HepG2 (cell line): Measurements from ENCODE around the gene SH2D3C. TPM values are rescaled to one million over a fixed set of nuclear protein-coding genes. Genes with fewer than 3 reads are reported as not detected.

Experiments used
- ATM ChIP-seq: fragments of 450-650 bp; IDR thresholded peaks from 2 replicates; pipeline ENCODE4 v1.7.1; 2017; ENCODE audit warnings: mild to moderate bottlenecking, borderline replicate concordance
- DR1 ChIP-seq: sonication (generic); formaldehyde crosslinking; IDR thresholded peaks from 2 replicates; pipeline ENCODE4 v1.8.0; 2021; ENCODE audit warnings: mild to moderate bottlenecking, missing genetic modification reagents, inconsistent platforms
- ETV5 ChIP-seq: IDR thresholded peaks from 2 replicates; pipeline ENCODE4 v1.6.1; 2018; ENCODE audit warnings: missing biosample characterization, missing genetic modification reagents, inconsistent platforms, borderline replicate concordance
- GZF1 ChIP-seq: sonication (generic); formaldehyde crosslinking; IDR thresholded peaks from 2 replicates; pipeline ENCODE4 v1.5.1; 2020; ENCODE audit warnings: mild to moderate bottlenecking, missing genetic modification reagents
- NFKB2 ChIP-seq: sonication (generic); formaldehyde crosslinking; IDR thresholded peaks from 2 replicates; pipeline ENCODE4 v1.4.0; 2020; ENCODE audit warnings: missing genetic modification reagents, borderline replicate concordance
- PCBP2 ChIP-seq: fragments of 200-400 bp; formaldehyde crosslinking; optimal IDR thresholded peaks from 2 replicates; pipeline ENCODE3; 2018; ENCODE audit warnings: low read length, low read depth; ENCODE audit not compliant: poor library complexity, severe bottlenecking
- RARA ChIP-seq: IDR thresholded peaks from 2 replicates; pipeline ENCODE4 v1.6.1; 2016; ENCODE audit warnings: missing genetic modification reagents, missing compliant biosample characterization
- SIN3B ChIP-seq: fragments of 150-350 bp; IDR thresholded peaks from 2 replicates; pipeline ENCODE4 v1.6.1; 2014; ENCODE audit warnings: low read length
- TAF1 ChIP-seq: sonication (generic); formaldehyde crosslinking; IDR thresholded peaks from 2 replicates; pipeline ENCODE4 v1.4.0; 2020; ENCODE audit warnings: missing genetic modification reagents
- ZNF776 ChIP-seq: sonication (generic); formaldehyde crosslinking; IDR thresholded peaks from 2 replicates; pipeline ENCODE4 v1.4.0; 2020; ENCODE audit warnings: mild to moderate bottlenecking, missing genetic modification reagents
- polyA plus RNA-seq, 8 experiments: library from polyadenylated mRNA; depleted of rRNA in 3 of 8; stranded (reverse) in 7 of 8; unstranded in 1 of 8; fragments of >200 nt; fragmentation: Illumina TruSeq in 4 of 8; extraction: Trizol in 4 of 8; gene quantifications; 2 replicates each; pipeline versions ENCODE4 v1.2.1 to v1.2.3, GENCODE V29; 2011 to 2016; ENCODE audit warnings: low read depth in 4 of 8, missing spikeins in 1 of 8, mixed read lengths in 1 of 8; ENCODE audit not compliant: insufficient read depth in 1 of 8
- total RNA-seq, 5 experiments: library from RNA; depleted of rRNA; stranded (reverse); fragments of >200 nt; fragmentation: Illumina TruSeq; extraction: Trizol; gene quantifications; 2 replicates each; pipeline ENCODE4 v1.2.3, GENCODE V29; 2016; ENCODE audit warnings: low read depth in 1 of 5
- TF ChIP-seq, protein P1 (sequence below): sonication (generic); formaldehyde crosslinking; IDR thresholded peaks from 2 replicates; pipeline ENCODE4 v1.4.0; 2020; ENCODE audit warnings: missing genetic modification reagents, borderline replicate concordance
- TF ChIP-seq, protein P2 (sequence below): sonication (generic); formaldehyde crosslinking; IDR thresholded peaks from 2 replicates; pipeline ENCODE4 v1.4.0; 2020; ENCODE audit warnings: low read depth, mild to moderate bottlenecking, missing genetic modification reagents
- TF ChIP-seq, protein P3 (sequence below): sonication (generic); formaldehyde crosslinking; IDR thresholded peaks from 2 replicates; pipeline ENCODE4 v1.4.0; 2020; ENCODE audit warnings: missing genetic modification reagents
- TF ChIP-seq, protein P4 (sequence below): sonication (generic); formaldehyde crosslinking; IDR thresholded peaks from 2 replicates; pipeline ENCODE4 v1.5.1; 2020; ENCODE audit warnings: mild to moderate bottlenecking, missing genetic modification reagents, moderate library complexity
- TF ChIP-seq, protein P5 (sequence below): sonication (generic); formaldehyde crosslinking; IDR thresholded peaks from 2 replicates; pipeline ENCODE4 v1.8.1; 2023; ENCODE audit warnings: mild to moderate bottlenecking, moderate library complexity, missing genetic modification reagents

SH2D3C gene
- total and polyA plus RNA-seq, 2 of the 13 experiments (the other 11 are each of a cell fraction or from before 2014, with no cell fraction given): not detected

DNA sequence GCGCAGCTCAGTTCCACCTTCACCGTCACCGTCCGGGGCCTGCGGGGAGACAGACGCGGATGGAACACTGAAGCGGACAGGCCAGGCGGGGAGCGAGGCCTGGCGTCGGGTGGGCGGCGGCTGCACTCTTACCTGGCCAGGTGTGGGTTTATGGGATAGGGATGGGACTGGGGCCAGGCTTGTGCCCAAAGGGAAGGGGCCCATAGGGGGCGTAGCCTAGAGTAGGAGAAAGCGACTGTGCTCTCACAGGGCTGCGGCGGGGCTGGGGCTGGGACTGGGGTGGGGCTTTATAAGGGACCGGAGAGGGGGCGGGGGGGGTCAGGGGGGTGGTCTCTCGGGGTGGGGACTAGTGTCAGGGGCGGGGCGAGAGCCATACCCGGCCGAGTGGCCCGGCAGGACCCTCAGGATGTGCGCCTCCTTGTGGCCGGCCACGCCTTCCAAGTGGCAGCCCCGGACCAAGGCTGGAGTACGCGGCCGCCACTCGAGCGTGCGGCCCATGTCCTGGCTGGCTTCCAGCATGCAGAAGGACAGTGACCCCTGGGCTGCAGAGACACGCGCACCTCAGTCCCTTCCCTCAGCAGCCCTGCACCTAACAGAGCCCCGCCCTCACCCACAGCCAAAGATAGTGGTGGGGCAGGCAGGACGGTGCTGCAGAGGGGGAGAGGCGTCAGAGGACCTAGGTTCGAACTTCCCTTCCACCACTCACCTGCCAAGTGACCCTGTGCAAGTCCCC is 47.0 kb upstream of the SH2D3C start (continued):
- TF ChIP-seq, protein P1, sequence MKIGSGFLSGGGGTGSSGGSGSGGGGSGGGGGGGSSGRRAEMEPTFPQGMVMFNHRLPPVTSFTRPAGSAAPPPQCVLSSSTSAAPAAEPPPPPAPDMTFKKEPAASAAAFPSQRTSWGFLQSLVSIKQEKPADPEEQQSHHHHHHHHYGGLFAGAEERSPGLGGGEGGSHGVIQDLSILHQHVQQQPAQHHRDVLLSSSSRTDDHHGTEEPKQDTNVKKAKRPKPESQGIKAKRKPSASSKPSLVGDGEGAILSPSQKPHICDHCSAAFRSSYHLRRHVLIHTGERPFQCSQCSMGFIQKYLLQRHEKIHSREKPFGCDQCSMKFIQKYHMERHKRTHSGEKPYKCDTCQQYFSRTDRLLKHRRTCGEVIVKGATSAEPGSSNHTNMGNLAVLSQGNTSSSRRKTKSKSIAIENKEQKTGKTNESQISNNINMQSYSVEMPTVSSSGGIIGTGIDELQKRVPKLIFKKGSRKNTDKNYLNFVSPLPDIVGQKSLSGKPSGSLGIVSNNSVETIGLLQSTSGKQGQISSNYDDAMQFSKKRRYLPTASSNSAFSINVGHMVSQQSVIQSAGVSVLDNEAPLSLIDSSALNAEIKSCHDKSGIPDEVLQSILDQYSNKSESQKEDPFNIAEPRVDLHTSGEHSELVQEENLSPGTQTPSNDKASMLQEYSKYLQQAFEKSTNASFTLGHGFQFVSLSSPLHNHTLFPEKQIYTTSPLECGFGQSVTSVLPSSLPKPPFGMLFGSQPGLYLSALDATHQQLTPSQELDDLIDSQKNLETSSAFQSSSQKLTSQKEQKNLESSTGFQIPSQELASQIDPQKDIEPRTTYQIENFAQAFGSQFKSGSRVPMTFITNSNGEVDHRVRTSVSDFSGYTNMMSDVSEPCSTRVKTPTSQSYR: no peak
- TF ChIP-seq ATM: no peak
- TF ChIP-seq RARA (CRISPR knock-in tag): peak; percentile 67; the same call in 1 of the 2 replicates
- TF ChIP-seq, protein P2, sequence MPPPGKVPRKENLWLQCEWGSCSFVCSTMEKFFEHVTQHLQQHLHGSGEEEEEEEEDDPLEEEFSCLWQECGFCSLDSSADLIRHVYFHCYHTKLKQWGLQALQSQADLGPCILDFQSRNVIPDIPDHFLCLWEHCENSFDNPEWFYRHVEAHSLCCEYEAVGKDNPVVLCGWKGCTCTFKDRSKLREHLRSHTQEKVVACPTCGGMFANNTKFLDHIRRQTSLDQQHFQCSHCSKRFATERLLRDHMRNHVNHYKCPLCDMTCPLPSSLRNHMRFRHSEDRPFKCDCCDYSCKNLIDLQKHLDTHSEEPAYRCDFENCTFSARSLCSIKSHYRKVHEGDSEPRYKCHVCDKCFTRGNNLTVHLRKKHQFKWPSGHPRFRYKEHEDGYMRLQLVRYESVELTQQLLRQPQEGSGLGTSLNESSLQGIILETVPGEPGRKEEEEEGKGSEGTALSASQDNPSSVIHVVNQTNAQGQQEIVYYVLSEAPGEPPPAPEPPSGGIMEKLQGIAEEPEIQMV (CRISPR knock-in tag): no peak; the same call in 1 of the 2 replicates
- TF ChIP-seq PCBP2: no peak
- TF ChIP-seq SIN3B: no peak
- TF ChIP-seq, protein P3, sequence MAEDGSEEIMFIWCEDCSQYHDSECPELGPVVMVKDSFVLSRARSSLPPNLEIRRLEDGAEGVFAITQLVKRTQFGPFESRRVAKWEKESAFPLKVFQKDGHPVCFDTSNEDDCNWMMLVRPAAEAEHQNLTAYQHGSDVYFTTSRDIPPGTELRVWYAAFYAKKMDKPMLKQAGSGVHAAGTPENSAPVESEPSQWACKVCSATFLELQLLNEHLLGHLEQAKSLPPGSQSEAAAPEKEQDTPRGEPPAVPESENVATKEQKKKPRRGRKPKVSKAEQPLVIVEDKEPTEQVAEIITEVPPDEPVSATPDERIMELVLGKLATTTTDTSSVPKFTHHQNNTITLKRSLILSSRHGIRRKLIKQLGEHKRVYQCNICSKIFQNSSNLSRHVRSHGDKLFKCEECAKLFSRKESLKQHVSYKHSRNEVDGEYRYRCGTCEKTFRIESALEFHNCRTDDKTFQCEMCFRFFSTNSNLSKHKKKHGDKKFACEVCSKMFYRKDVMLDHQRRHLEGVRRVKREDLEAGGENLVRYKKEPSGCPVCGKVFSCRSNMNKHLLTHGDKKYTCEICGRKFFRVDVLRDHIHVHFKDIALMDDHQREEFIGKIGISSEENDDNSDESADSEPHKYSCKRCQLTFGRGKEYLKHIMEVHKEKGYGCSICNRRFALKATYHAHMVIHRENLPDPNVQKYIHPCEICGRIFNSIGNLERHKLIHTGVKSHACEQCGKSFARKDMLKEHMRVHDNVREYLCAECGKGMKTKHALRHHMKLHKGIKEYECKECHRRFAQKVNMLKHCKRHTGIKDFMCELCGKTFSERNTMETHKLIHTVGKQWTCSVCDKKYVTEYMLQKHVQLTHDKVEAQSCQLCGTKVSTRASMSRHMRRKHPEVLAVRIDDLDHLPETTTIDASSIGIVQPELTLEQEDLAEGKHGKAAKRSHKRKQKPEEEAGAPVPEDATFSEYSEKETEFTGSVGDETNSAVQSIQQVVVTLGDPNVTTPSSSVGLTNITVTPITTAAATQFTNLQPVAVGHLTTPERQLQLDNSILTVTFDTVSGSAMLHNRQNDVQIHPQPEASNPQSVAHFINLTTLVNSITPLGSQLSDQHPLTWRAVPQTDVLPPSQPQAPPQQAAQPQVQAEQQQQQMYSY (CRISPR knock-in tag): no peak
- no peak for TF ChIP-seq TAF1 (CRISPR knock-in tag)
- no peak for TF ChIP-seq GZF1 (CRISPR knock-in tag)
- TF ChIP-seq, protein P4, sequence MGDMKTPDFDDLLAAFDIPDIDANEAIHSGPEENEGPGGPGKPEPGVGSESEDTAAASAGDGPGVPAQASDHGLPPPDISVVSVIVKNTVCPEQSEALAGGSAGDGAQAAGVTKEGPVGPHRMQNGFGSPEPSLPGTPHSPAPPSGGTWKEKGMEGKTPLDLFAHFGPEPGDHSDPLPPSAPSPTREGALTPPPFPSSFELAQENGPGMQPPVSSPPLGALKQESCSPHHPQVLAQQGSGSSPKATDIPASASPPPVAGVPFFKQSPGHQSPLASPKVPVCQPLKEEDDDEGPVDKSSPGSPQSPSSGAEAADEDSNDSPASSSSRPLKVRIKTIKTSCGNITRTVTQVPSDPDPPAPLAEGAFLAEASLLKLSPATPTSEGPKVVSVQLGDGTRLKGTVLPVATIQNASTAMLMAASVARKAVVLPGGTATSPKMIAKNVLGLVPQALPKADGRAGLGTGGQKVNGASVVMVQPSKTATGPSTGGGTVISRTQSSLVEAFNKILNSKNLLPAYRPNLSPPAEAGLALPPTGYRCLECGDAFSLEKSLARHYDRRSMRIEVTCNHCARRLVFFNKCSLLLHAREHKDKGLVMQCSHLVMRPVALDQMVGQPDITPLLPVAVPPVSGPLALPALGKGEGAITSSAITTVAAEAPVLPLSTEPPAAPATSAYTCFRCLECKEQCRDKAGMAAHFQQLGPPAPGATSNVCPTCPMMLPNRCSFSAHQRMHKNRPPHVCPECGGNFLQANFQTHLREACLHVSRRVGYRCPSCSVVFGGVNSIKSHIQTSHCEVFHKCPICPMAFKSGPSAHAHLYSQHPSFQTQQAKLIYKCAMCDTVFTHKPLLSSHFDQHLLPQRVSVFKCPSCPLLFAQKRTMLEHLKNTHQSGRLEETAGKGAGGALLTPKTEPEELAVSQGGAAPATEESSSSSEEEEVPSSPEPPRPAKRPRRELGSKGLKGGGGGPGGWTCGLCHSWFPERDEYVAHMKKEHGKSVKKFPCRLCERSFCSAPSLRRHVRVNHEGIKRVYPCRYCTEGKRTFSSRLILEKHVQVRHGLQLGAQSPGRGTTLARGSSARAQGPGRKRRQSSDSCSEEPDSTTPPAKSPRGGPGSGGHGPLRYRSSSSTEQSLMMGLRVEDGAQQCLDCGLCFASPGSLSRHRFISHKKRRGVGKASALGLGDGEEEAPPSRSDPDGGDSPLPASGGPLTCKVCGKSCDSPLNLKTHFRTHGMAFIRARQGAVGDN (CRISPR knock-in tag): peak; percentile 82
- no peak for TF ChIP-seq NFKB2 (CRISPR knock-in tag)
- no peak for TF ChIP-seq DR1 (CRISPR knock-in tag)
- TF ChIP-seq, protein P5, sequence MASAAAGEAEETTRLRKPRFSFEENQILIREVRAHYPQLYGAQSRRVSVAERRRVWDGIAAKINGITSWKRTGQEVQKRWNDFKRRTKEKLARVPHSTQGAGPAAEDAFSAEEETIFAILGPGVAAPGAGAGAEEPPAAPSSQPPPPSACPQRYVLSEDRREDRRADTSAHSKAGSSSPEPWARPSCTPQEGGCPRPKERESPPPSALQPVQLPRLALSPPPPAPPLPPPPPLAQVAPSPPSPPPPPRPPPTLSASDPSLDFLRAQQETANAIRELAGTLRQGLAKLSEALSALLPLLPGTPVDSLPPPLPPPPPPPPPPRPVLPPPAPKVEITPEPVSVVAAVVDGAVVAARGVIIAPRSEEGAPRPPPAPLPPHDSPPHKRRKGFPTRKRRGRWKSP (CRISPR knock-in tag): no peak
- TF ChIP-seq ETV5 (CRISPR knock-in tag): peak; percentile 21; the same call in 1 of the 2 replicates
- no peak for TF ChIP-seq ZNF776 (CRISPR knock-in tag)
